ENCODE measurements around the gene MXRA7.

MXRA7 gene

DNA sequence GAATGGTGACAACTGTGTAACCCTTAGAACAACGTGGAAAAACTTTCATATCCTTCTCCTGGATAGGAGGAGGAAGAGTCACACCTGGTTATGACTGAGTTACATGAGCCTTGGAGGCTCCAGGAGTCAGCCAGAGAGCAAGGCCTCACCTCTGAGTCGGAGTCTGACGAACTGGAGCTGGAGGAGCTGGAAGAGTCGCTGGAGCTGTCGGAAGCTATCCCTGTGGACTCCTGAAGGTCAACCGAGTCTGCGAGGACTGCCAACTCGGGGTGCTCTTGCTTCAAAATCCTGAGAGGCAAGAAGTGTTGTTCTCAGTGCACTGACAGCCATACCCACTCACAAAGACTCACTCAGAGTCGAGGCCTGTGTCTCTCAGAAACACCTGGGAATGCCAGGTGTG lies 9.4 kb upstream of the MXRA7 start:
- no peak for DNase-seq (ENCODE audit: low read depth)
- TF ChIP-seq, protein P1, sequence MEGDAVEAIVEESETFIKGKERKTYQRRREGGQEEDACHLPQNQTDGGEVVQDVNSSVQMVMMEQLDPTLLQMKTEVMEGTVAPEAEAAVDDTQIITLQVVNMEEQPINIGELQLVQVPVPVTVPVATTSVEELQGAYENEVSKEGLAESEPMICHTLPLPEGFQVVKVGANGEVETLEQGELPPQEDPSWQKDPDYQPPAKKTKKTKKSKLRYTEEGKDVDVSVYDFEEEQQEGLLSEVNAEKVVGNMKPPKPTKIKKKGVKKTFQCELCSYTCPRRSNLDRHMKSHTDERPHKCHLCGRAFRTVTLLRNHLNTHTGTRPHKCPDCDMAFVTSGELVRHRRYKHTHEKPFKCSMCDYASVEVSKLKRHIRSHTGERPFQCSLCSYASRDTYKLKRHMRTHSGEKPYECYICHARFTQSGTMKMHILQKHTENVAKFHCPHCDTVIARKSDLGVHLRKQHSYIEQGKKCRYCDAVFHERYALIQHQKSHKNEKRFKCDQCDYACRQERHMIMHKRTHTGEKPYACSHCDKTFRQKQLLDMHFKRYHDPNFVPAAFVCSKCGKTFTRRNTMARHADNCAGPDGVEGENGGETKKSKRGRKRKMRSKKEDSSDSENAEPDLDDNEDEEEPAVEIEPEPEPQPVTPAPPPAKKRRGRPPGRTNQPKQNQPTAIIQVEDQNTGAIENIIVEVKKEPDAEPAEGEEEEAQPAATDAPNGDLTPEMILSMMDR (conservative IDR thresholded peaks at IDR 0.05; ENCODE audit: control insufficient read depth, insufficient read depth, low read depth, low read length): no peak
- no peak overlapping the region for H3K4me3 ChIP-seq (ENCODE audit: control insufficient read depth, low read depth, low read length)

DNA sequence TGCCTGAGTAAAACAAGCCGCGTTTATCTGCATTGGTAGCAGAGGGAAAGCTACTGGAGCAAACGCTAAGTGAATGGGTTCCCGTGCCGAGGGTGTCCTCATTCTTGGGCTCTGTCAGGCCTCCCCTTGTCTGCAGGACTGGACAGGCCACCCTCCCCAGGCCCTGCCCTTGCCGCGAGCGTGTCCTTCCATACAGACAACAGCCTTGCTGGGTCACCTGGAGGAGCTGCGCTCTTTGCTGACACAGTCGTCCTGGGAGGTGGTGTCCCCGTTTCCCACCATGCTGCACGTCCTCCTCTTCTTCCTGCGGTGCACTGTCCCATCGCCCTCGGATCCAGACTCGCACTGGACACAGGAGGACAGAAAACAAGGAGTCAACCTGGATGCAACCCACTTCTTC lies 7.8 kb upstream of the MXRA7 start:
- H3K4me3 ChIP-seq (ENCODE audit: control insufficient read depth, low read depth, low read length): no peak overlapping the region
- DNase-seq (ENCODE audit: low read depth): no peak
- TF ChIP-seq, protein P1 (conservative IDR thresholded peaks at IDR 0.05; ENCODE audit: control insufficient read depth, insufficient read depth, low read depth, low read length): no peak

GRCh38 chr17:76716839-76717215 lies 6.1 kb upstream of the MXRA7 start:
- DNase-seq (ENCODE audit: low read depth): peak; percentile 91
- peak overlapping the region; percentile 21 for H3K4me3 ChIP-seq (ENCODE audit: control insufficient read depth, low read depth, low read length)
- TF ChIP-seq, protein P1 (conservative IDR thresholded peaks at IDR 0.05; ENCODE audit: control insufficient read depth, insufficient read depth, low read depth, low read length): no peak

- peak; percentile 100 for DNase-seq (ENCODE audit: low read depth)
- TF ChIP-seq, protein P1 (conservative IDR thresholded peaks at IDR 0.05; ENCODE audit: control insufficient read depth, insufficient read depth, low read depth, low read length): no peak
- H3K4me3 ChIP-seq (ENCODE audit: control insufficient read depth, low read depth, low read length): peak overlapping the region; percentile 21
These were observed 5.5 kb upstream of the MXRA7 start for GRCh38 chr17:76716146-76716838.

- TF ChIP-seq, protein P1 (conservative IDR thresholded peaks at IDR 0.05; ENCODE audit: control insufficient read depth, insufficient read depth, low read depth, low read length): no peak
- DNase-seq (ENCODE audit: low read depth): no peak
- no peak overlapping the region for H3K4me3 ChIP-seq (ENCODE audit: control insufficient read depth, low read depth, low read length)
These were observed 4.7 kb upstream of the MXRA7 start for GRCh38 chr17:76715496-76715830.

DNA sequence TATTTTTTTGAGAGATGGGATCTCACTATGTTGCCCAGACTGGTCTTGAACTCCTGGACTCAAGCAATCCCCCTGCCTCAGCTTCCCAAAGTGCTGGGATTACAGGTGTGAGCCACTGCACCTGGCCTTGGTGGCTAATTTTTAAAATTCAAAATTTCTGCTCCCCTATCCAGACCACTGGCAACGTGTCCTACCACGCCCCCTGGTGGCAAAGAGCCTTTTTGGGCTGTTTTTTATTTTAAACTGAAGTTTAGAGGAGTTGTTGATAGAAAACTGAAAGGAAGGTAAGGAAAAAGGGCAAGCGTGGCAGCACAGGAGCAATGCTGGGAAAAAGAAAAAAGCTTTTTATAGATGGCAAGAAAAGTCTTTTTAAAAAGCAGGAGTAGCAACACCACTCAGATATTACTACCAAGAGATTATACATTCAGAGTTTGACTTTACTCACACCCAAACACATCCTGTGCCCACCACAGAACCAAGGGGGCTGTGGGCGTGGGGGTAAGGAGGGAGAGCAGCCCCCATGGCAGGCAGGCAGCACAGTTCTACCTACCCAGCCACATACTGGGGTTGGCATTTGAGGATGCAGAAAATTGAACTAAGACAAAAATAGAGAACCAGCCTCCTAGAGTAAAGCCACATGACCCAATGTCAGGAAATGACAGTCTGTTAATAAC lies 4.2 kb upstream of the MXRA7 start:
- no peak overlapping the region for H3K4me3 ChIP-seq (ENCODE audit: control insufficient read depth, low read depth, low read length)
- TF ChIP-seq, protein P1 (conservative IDR thresholded peaks at IDR 0.05; ENCODE audit: control insufficient read depth, insufficient read depth, low read depth, low read length): peak; percentile 78
- DNase-seq (ENCODE audit: low read depth): no peak

Measured in fibroblast of mammary gland (primary cell).